GM12873 (cell line): ENCODE results near the gene ABCD3.

Experiments
- TF ChIP-seq, protein P1 (sequence below): IDR thresholded peaks from 2 replicates; pipeline ENCODE4 v1.5.1; 2012; ENCODE audit warnings: low read depth, mild to moderate bottlenecking, moderate library complexity, low read length, control low read depth; ENCODE audit not compliant: insufficient read depth; ENCODE audit errors: missing control alignments

Gene ABCD3

DNA sequence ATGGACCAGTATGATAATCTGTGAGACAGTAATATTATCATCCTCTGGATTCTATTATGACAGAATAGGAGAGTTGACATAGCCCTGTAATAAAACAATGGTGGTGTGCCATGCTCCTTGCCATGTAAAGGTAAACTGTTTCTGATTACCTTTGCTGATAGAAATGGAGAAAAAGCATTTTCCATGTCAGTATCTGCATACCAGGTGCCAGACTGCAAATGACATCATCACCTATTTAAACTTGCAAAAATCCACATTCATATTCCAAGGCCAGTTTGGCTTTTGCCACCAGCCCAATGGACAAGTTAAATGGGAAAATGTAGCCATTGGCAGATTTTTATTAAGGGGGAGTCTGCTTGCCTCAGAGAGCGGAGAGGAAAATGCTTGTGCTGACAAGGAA lies 23.9 kb upstream of the ABCD3 start:
- TF ChIP-seq, protein P1, sequence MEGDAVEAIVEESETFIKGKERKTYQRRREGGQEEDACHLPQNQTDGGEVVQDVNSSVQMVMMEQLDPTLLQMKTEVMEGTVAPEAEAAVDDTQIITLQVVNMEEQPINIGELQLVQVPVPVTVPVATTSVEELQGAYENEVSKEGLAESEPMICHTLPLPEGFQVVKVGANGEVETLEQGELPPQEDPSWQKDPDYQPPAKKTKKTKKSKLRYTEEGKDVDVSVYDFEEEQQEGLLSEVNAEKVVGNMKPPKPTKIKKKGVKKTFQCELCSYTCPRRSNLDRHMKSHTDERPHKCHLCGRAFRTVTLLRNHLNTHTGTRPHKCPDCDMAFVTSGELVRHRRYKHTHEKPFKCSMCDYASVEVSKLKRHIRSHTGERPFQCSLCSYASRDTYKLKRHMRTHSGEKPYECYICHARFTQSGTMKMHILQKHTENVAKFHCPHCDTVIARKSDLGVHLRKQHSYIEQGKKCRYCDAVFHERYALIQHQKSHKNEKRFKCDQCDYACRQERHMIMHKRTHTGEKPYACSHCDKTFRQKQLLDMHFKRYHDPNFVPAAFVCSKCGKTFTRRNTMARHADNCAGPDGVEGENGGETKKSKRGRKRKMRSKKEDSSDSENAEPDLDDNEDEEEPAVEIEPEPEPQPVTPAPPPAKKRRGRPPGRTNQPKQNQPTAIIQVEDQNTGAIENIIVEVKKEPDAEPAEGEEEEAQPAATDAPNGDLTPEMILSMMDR = no peak

DNA sequence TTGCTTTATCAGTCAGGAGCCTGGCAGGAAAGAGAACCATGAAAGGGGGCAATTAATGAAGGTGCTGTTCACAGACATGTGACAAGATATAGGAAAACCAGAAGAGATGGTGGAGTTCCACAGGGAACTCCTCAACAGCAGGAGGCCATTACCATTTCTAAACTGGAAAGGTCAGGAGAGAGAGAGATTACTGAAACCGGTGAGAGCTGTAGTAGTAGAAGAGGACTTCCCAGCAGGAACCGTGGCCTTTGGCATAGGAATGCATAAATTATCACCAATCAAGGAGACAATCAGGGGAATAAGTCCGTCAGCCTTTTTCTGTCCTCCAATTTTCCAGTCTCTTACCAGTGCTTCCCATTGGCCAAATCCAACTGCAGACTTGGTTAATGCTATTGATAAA lies 23.0 kb upstream of the ABCD3 start:
- TF ChIP-seq, protein P1 = no peak

DNA sequence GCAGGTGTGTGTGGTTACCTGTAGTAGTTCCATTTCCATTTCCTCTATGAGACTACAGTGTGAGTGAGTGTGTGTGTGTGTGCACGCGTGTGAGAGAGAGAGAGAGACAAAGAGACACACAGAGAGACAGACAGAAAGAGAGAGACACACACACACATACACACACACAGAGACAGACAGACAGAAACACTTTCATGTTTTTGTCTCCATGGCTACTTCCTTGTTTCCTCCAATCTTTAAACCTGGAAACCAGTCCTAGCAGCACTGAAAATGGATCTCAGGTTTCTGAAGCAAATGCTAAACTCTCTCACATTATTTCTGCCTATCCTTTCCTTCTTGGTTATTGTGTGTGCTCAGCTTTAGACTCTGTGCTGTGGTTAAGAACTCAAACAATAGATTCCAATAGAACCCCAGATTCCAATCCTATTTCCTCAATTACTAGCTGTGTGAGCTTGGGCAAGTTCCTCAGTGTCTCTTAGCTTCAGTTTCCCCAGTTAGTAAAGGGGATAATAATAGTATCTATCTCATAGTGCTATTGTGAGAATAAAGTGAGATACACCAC lies 22.4 kb upstream of the ABCD3 start:
- TF ChIP-seq, protein P1 = no peak

DNA sequence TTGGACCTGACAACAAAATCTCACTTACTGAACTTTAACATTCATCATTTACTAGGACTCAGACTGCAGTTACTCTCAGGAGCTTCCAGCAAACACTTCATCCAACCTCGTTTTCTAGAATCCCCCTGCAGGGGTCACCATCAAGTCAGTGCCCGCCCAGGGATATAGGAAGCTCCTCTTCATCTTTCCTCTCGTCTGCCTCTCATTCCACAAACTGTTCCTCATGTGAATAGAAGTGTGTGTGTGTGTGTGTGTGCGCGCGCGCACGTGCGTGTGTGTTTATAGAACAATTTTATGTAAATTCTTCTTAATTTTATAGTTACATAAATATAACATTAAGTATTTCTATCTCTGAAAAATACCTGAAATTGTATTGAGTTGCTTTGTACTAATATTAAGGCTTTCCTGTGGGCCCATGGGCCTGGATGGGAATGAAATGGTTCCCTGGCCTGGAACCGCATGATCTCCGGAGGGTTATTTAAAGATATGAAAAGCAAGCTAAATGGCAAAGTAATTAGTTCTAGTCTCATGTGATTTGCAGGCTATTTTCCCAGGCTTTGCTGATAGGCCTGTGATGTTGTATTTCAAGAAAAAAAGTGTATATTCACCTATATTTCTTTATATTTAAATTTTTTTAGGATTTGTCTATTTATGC lies 21.7 kb upstream of the ABCD3 start:
- TF ChIP-seq, protein P1 = no peak

DNA sequence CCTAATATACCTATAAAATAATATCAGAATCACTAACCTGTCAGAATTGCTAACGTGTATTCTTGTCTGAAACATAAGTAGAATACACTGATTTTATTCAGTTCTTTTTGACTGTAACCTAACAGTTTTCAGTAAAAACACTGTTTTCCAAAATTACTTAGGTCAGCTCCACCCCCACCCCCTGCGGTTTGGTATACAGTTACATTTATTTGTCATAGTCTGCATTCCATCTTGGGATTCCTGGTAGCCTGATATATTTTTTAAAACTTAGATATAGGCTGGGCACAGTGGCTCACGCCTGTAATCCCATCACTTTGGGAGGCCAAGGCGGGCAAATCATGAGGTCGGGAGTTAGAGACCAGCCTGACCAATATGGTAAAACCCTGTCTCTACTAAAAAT lies 19.8 kb upstream of the ABCD3 start:
- TF ChIP-seq, protein P1 = no peak

DNA sequence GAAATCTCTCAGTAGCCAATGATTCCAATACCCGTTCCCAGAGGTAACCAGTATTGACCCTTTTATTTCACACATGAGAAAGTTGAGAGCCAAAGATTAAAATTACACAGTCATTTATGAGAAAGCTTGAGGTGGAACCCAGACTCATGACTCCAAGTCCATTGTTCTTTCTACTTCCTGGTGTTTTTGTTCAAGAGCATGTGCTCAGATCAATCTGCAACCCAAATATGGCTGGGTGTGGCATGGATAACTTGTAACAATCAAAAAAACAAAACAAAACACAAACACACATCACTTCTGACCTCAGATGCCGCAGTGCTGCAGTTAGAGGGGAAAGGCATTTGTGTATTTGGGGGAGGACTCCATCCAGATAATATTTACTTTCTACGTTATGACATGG lies 18.7 kb upstream of the ABCD3 start:
- TF ChIP-seq, protein P1 = no peak

DNA sequence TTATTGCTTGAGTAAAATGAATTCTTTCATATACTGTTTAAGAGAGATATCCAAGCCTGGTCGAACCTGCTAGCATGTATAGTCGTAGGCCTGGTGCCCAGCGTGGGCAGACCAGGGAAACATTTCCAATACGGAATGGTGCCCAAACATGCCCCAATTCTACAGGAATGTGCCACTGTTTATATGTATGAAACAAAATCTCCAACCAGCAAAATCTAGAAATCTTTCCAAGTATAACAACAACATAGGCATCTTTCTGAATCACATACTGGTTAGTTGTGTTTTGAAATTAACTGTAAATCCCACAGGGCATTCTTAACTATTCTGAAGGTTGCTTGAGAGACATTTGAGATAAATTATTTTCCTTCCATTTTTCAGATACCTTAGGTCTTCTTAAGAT lies 17.0 kb upstream of the ABCD3 start:
- TF ChIP-seq, protein P1 = no peak
